ENCODE data around the gene WDR4. TPM values are rescaled to one million over a fixed set of nuclear protein-coding genes. Genes with fewer than 3 reads are reported as not detected.

The WDR4 gene
- total and polyA plus RNA-seq, 2 of the 4 experiments (the other 2 are of a cell fraction) = 11.3 to 20.8 TPM

GRCh38 chr21:42864815-42865775, 14.2 kb downstream of the WDR4 start (continued):
- no peak for TF ChIP-seq SMC3 (IDR thresholded peaks at IDR 0.05; ENCODE audit: low read depth, low read length)
- no peak for TF ChIP-seq RFX5 (IDR thresholded peaks at IDR 0.05; ENCODE audit: low read depth, low read length)

GRCh38 chr21:42864286-42864685, 15.1 kb downstream of the WDR4 start:
- Histone ChIP-seq H3K27me3 (ENCODE audit: control insufficient read depth, insufficient read depth, low read length) (no peaks in the 10 kb centered on the region), H4K8ac (ENCODE audit: low read depth in 2 of 2, low read length in 2 of 2) (no peak overlapping the region), H2AK9ac (replicated peaks; ENCODE audit: low read depth, low read length, poor library complexity) (no peak overlapping the region), H3K27ac (ENCODE audit: insufficient read depth, low read length) (no peak overlapping the region), H3K9ac (ENCODE audit: low read depth, low read length) (no peak overlapping the region), H3K79me1 (ENCODE audit: low read depth in 1 of 2, low read length in 2 of 2) (peaks cover 33 to 51% of the 10 kb centered on the region in 2 experiments), H3K4me1 (ENCODE audit: control insufficient read depth, insufficient read depth, low read length) (no peaks in the 10 kb centered on the region), H2BK20ac (ENCODE audit: low read depth, low read length) (no peak overlapping the region), H2BK5ac (ENCODE audit: low read depth, low read length, poor library complexity, severe bottlenecking) (no peak overlapping the region), H4K91ac (ENCODE audit: insufficient read depth, low read depth, low read length) (no peak overlapping the region), H4K20me1 (ENCODE audit: insufficient read depth, low read length) (peaks cover 49% of the 10 kb centered on the region), H4K5ac (ENCODE audit: low read depth, low read length) (no peak overlapping the region), H3K23ac (ENCODE audit: low read depth, low read length) (no peak overlapping the region), H2BK120ac (ENCODE audit: low read depth, low read length) (no peak overlapping the region), H3K9me1 (ENCODE audit: insufficient read depth, low read length) (no peaks in the 10 kb centered on the region; the same call in 1 of the 2 replicates), H3K4ac (ENCODE audit: low read depth, low read length) (no peak overlapping the region), H3K56ac (ENCODE audit: extremely low read depth, insufficient read depth, low read length) (no peak overlapping the region), H2AFZ (replicated peaks; ENCODE audit: low read length, poor library complexity) (no peak overlapping the region), H3K18ac (ENCODE audit: low read depth, low read length) (no peak overlapping the region), H3K36me3 (ENCODE audit: control insufficient read depth, insufficient read depth, low read length) (peaks cover 49% of the 10 kb centered on the region), H3K9me3 (ENCODE audit: control insufficient read depth, insufficient read depth, low read length) (no peaks in the 10 kb centered on the region), H3K4me3 (ENCODE audit: insufficient read depth, low read depth, low read length) (no peak overlapping the region), H3K4me2 (ENCODE audit: low read depth, low read length) (no peak overlapping the region), H3K14ac (replicated peaks; ENCODE audit: low read depth, low read length) (no peak overlapping the region), H2BK15ac (ENCODE audit: low read depth, low read length) (no peak overlapping the region), H2AK5ac (ENCODE audit: low read depth, low read length) (no peak overlapping the region)
- dilution Hi-C loops (cut with HindIII; ENCODE audit: low sequenced_read_pairs, unreplicated experiment) = no loop called here
- no TSS peak for BruUV-seq (replicated peaks)
- ATAC-seq (ENCODE audit: low read depth) = no peak
- no peak for DNase-seq
- intact Hi-C loops (cut with micrococcal nuclease) = no loop called here
- in situ Hi-C loops (cut with MboI; ENCODE audit: low sequenced_read_pairs) = loop anchor here (25.0 kb wide), 1 partner anchor 102 kb away; no protein-coding TSS in a partner anchor
- no peak for TF ChIP-seq USF2 (IDR thresholded peaks at IDR 0.05; ENCODE audit: low read depth, low read length)
- TF ChIP-seq RCOR1 (IDR thresholded peaks at IDR 0.05; ENCODE audit: insufficient replicate concordance, low read length) = no peak
- TF ChIP-seq NFE2L2 (IDR thresholded peaks at IDR 0.05; ENCODE audit: low read depth, low read length) = no peak
- TF ChIP-seq MAZ (IDR thresholded peaks at IDR 0.05; ENCODE audit: borderline replicate concordance, low read depth, low read length) = no peak
- no peak for TF ChIP-seq MXI1 (IDR thresholded peaks at IDR 0.05; ENCODE audit: borderline replicate concordance, low read depth, low read length)
- TF ChIP-seq CHD1 (IDR thresholded peaks at IDR 0.05; ENCODE audit: low read depth, low read length) = no peak
- TF ChIP-seq ELK1 (IDR thresholded peaks at IDR 0.05; ENCODE audit: borderline replicate concordance, low read depth, low read length) = no peak
- CTCF ChIA-PET = no interaction called here
- POLR2A ChIA-PET (ENCODE audit: unreplicated experiment) = no interaction called here
- WGBS, 2 experiments (ENCODE audit: extremely low coverage in 2 of 2, insufficient read length in 1 of 2) = 100% methylated on average over 4 of the region's 14 CpGs; no CpG with 5 or more reads in 1 of the 2 experiments
